ENCODE measurements around the gene CCDC171.

CCDC171 gene

GRCh38 chr9:15531380-15531779 lies 21.5 kb upstream of the CCDC171 start:
- no peaks in the 10 kb centered on the region for H3K9me2 ChIP-seq (replicated peaks; ENCODE audit: insufficient read depth, low read length)
- H3K9me3 ChIP-seq (ENCODE audit: insufficient read depth, low read length) = no peaks in the 10 kb centered on the region
- no peaks in the 10 kb centered on the region for H3F3A ChIP-seq (ENCODE audit: insufficient read depth)
- no peaks in the 10 kb centered on the region for H3K36me3 ChIP-seq (ENCODE audit: low read length)
- no peak overlapping the region for H3K4me3 ChIP-seq (ENCODE audit: insufficient read depth, low read length, poor library complexity, severe bottlenecking)
- H3K27ac ChIP-seq (ENCODE audit: low read depth, low read length) = no peak overlapping the region
- no peaks in the 10 kb centered on the region for H3K79me2 ChIP-seq (ENCODE audit: insufficient read depth, low read length)
- TF ChIP-seq CTCF (IDR thresholded peaks at IDR 0.05; ENCODE audit: insufficient read depth, low read length, poor library complexity, severe bottlenecking) = no peak
- no peak for TF ChIP-seq EZH2phosphoT487 (conservative IDR thresholded peaks at IDR 0.05; ENCODE audit: low read length)
- no peak overlapping the region for H3K9ac ChIP-seq (ENCODE audit: low read length)
- H3K27me3 ChIP-seq (ENCODE audit: low read length) = no peaks in the 10 kb centered on the region
- no peak overlapping the region for H3K4me2 ChIP-seq (ENCODE audit: low read depth, low read length, poor library complexity, severe bottlenecking)
- no peaks in the 10 kb centered on the region for H4K20me1 ChIP-seq (ENCODE audit: low read depth, low read length)
- H2AFZ ChIP-seq (ENCODE audit: low read depth, low read length, severe bottlenecking) = no peak overlapping the region

GRCh38 chr9:15541872-15542271 lies 11.0 kb upstream of the CCDC171 start:
- H3F3A ChIP-seq (ENCODE audit: insufficient read depth) = no peaks in the 10 kb centered on the region
- no peaks in the 10 kb centered on the region for H3K9me2 ChIP-seq (replicated peaks; ENCODE audit: insufficient read depth, low read length)
- no peaks in the 10 kb centered on the region for H3K36me3 ChIP-seq (ENCODE audit: low read length)
- no peaks in the 10 kb centered on the region for H3K27me3 ChIP-seq (ENCODE audit: low read length)
- no peak overlapping the region for H3K27ac ChIP-seq (ENCODE audit: low read depth, low read length)
- H3K4me3 ChIP-seq (ENCODE audit: insufficient read depth, low read length, poor library complexity, severe bottlenecking) = no peak overlapping the region
- TF ChIP-seq EZH2phosphoT487 (conservative IDR thresholded peaks at IDR 0.05; ENCODE audit: low read length) (no peak), CTCF (IDR thresholded peaks at IDR 0.05; ENCODE audit: insufficient read depth, low read length, poor library complexity, severe bottlenecking) (no peak)
- H2AFZ ChIP-seq (ENCODE audit: low read depth, low read length, severe bottlenecking) = no peak overlapping the region
- H4K20me1 ChIP-seq (ENCODE audit: low read depth, low read length) = no peaks in the 10 kb centered on the region
- no peaks in the 10 kb centered on the region for H3K9me3 ChIP-seq (ENCODE audit: insufficient read depth, low read length)
- no peaks in the 10 kb centered on the region for H3K79me2 ChIP-seq (ENCODE audit: insufficient read depth, low read length)
- H3K4me2 ChIP-seq (ENCODE audit: low read depth, low read length, poor library complexity, severe bottlenecking) = no peak overlapping the region
- no peak overlapping the region for H3K9ac ChIP-seq (ENCODE audit: low read length)

GRCh38 chr9:15542624-15543023 lies 10.2 kb upstream of the CCDC171 start:
- H3K4me3 ChIP-seq (ENCODE audit: insufficient read depth, low read length, poor library complexity, severe bottlenecking) = no peak overlapping the region
- H2AFZ ChIP-seq (ENCODE audit: low read depth, low read length, severe bottlenecking) = no peak overlapping the region
- no peaks in the 10 kb centered on the region for H3F3A ChIP-seq (ENCODE audit: insufficient read depth)
- no peaks in the 10 kb centered on the region for H3K9me2 ChIP-seq (replicated peaks; ENCODE audit: insufficient read depth, low read length)
- H3K9me3 ChIP-seq (ENCODE audit: insufficient read depth, low read length) = no peaks in the 10 kb centered on the region
- no peaks in the 10 kb centered on the region for H3K27me3 ChIP-seq (ENCODE audit: low read length)
- no peaks in the 10 kb centered on the region for H3K36me3 ChIP-seq (ENCODE audit: low read length)
- no peak overlapping the region for H3K9ac ChIP-seq (ENCODE audit: low read length)
- no peaks in the 10 kb centered on the region for H3K79me2 ChIP-seq (ENCODE audit: insufficient read depth, low read length)
- H3K4me2 ChIP-seq (ENCODE audit: low read depth, low read length, poor library complexity, severe bottlenecking) = no peak overlapping the region
- no peak overlapping the region for H3K27ac ChIP-seq (ENCODE audit: low read depth, low read length)
- H4K20me1 ChIP-seq (ENCODE audit: low read depth, low read length) = no peaks in the 10 kb centered on the region
- TF ChIP-seq CTCF (IDR thresholded peaks at IDR 0.05; ENCODE audit: insufficient read depth, low read length, poor library complexity, severe bottlenecking) (no peak), EZH2phosphoT487 (conservative IDR thresholded peaks at IDR 0.05; ENCODE audit: low read length) (no peak)

Data from SU-DHL-6 (cell line).